GM18951 (cell line): ENCODE measurements around the gene FAM174A.

ENCODE experiments used
- POLR2A ChIP-seq: IDR thresholded peaks from 4 replicates; pipeline ENCODE4 v1.6.1; 2011; ENCODE audit warnings: mild to moderate bottlenecking; ENCODE audit not compliant: insufficient read length, insufficient read depth; ENCODE audit errors: extremely low read depth
- in situ Hi-C: fragments of 300-500 bp; cut with MboI; formaldehyde crosslinking; loops from one replicate; pipeline ENCODE4 v1.12.0; 2022; ENCODE audit warnings: low sequenced_read_pairs, mixed read lengths, inconsistent platforms; ENCODE audit not compliant: unreplicated experiment

FAM174A gene

GRCh38 chr5:100595152-100595811 is 60.1 kb downstream of the FAM174A start:
- in situ Hi-C loops: no loop called here
- no peak for TF ChIP-seq POLR2A

DNA sequence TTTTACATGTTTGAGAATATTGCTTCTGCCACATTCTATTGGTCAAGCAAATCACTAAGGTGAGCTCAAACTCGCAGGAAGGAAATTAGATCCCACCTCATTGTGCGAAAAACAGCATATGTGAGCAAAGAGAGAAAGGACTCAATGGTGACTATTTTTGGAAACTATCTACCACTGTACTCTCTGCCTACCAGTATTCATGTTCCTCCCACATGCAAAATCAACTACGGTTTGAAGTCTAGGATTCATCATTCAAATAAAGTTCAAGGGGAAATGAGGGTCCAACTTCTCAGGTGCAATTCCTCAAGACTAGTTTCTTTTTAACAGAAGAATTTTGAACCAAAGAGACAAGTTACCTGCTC is 60.6 kb downstream of the FAM174A start:
- in situ Hi-C loops: no loop called here
- no peak for TF ChIP-seq POLR2A

DNA sequence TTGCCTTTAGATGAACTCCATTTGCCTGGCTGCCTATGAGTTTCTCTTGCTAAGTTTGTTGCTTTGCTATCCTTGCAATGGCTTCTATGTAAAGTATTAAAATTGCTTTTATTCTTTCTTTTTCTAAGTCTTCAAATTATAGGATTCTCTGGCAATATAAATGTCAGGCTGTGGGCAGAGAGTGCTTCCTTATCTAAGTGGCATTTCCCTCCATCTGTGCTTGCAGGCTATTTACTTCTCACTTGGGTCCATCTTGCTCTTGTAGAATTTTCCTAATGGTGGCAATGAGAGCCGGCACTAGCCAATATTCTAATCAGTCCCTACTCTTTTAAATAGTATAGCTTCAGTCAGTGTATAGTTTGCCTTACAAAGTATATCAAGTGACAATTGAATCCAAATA is 63.3 kb downstream of the FAM174A start:
- in situ Hi-C loops: no loop called here
- TF ChIP-seq POLR2A: no peak

DNA sequence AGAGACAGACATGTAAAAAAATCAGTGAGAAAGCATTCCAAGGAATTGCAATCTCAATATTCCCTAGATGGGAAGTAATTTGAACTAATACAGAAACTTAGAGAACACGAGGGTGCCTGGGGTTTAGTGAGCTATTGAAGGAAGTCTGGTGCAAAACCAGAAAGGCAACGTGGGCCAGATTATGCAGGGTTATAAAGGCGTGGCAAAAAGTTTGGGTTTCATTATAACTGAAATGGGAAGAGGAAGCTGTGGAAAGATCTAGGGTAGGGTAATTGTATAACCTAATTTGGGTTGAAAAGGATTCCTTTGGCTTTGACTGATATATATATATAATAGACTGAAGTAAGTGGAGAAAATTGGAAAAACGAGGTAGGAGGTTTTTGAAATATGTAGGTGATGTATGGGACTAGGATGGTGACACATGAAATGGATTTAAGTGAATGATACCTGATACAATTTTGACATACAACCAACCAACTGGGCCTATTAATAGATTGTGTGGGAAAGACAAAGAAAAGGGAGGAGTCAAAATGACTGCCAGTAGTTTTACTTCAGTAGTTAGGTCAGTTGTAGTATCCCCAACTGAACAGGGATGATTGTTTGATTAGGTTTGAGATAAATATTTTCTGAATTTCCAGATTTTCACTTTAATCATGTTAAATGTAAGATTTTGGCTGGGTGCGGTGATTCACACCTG is 65.3 kb downstream of the FAM174A start:
- TF ChIP-seq POLR2A: no peak
- in situ Hi-C loops: loop anchor here (25.0 kb wide), 1 partner anchor 787 kb away; no protein-coding TSS in a partner anchor

DNA sequence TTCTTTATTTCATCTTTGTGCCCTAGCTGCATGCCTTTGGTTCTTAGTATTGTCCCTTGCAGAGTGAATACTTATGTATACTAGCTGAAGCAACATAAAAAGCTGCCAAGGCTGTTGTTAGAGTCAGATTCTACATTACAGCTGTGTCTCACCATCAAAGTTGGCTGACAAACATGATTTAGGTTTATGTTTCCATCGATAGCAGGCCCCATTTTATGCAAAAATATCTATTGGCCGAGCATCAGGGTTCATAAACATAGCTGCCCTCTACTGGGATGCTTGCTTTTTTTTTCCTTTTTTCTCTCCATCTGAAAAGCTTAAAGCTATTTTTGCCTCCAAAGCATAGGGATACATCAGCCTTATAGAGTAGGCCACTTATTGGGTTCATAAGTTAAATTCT is 68.0 kb downstream of the FAM174A start:
- in situ Hi-C loops: loop anchor here (25.0 kb wide), 1 partner anchor 784 kb away; no protein-coding TSS in a partner anchor
- no peak for TF ChIP-seq POLR2A

DNA sequence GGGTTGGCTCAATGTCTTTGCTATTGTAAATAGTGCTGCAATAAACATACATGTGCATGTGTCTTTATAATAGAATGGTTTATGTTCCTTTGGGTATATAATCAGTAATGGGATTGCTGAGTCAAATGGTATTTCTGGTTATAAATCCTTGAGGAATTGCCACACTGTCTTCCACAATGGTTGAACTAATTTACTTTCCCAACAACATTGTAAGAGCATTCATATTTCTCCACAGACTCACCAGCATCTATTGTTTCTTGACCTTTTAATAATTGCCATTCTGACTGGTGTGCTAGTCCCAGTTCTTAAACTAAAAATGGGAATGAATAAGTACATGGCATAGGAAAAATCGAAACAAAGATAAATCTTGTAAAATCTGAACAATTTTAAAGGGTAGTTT is 68.8 kb downstream of the FAM174A start:
- in situ Hi-C loops: loop anchor here (25.0 kb wide), 1 partner anchor 783 kb away; no protein-coding TSS in a partner anchor

- no peak for TF ChIP-seq POLR2A
- in situ Hi-C loops: loop anchor here (25.0 kb wide), 1 partner anchor 778 kb away; no protein-coding TSS in a partner anchor
Observed at GRCh38 chr5:100609594-100609993, 74.4 kb downstream of the FAM174A start.

DNA sequence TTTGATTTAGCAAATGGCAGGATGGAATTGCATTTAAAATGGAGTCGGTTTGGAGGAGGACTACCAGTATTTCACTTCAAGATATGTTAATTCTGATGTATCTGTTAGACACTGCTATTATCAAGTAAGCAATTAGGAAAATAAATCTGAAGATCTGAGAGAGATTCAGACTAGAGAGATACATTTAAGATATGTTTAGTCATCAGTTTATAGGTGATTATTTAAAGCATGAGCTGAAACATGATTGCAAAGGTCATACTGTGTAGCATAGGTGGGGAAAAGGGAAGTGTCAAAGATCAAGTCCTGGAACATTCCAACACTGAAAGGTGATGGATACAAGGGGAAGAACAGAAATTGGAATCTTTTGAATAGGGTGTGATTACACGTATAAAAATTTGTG is 79.1 kb downstream of the FAM174A start:
- TF ChIP-seq POLR2A: no peak
- in situ Hi-C loops: loop anchor here (25.0 kb wide), 1 partner anchor 773 kb away; no protein-coding TSS in a partner anchor

- TF ChIP-seq POLR2A: no peak
Observed at GRCh38 chr5:100615362-100615761, 80.2 kb downstream of the FAM174A start.

GRCh38 chr5:100616291-100616690 is 81.1 kb downstream of the FAM174A start:
- no peak for TF ChIP-seq POLR2A
- in situ Hi-C loops: loop anchor here (25.0 kb wide), 1 partner anchor 771 kb away; no protein-coding TSS in a partner anchor

More at GRCh38 chr5:100615362-100615761, 80.2 kb downstream of the FAM174A start:
- in situ Hi-C loops: loop anchor here (25.0 kb wide), 1 partner anchor 772 kb away; no protein-coding TSS in a partner anchor

DNA sequence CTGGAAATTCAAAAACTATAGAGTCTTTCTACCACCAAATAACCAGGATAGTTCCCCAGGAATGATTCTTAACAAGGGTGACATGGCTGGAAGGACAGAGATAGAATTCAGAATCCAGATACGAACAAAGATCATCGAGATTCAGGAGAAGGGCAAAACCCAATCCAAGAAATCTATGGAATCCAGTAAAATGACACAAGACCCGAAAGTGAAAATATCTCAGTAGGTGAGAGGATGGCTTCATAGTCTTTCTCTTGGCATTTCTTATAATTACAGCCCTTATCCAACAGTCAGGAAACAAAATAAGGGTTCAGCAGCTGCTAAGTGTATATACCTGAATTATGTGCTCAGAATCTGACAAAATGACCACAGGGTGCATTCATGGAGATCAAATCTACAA is 81.8 kb downstream of the FAM174A start:
- in situ Hi-C loops: loop anchor here (25.0 kb wide), 1 partner anchor 770 kb away; no protein-coding TSS in a partner anchor
- TF ChIP-seq POLR2A: no peak

- no peak for TF ChIP-seq POLR2A
- in situ Hi-C loops: loop anchor here (25.0 kb wide), 1 partner anchor 764 kb away; no protein-coding TSS in a partner anchor
Observed at GRCh38 chr5:100623719-100624118, 88.5 kb downstream of the FAM174A start.

DNA sequence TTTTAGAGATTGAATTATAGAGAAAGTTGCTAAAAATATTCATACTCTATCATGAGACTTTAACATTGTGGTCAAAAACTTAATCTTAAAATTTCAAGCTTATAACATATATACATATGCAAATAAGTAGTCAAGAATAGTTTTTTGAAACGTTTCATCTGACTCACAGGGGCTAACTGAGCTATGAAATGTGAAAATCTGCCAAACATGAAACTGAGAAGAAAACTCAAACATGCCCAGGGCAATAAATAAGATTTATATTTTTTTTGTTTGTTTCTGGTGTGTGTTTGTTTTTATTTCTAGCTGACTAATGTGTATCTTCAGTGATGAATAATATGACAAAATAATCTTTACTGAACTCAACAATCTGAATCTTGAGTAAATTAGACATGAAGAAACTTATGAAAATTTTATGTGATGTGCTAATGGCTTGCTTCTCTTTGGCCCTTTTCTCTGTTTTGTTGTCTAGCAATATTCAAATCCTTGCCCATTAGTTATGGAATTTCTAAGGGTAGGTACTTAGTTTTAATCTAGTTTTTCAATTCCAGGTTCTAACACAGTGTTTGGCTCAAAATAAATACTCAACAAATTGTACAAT is 99.9 kb downstream of the FAM174A start:
- TF ChIP-seq POLR2A: no peak

More for the DNA sequence above, 99.9 kb downstream of the FAM174A start:
- in situ Hi-C loops: no loop called here
